ENCODE results near the gene DNAJC6.

The DNAJC6 gene

GRCh38 chr1:65332821-65333220, 23.5 kb downstream of the DNAJC6 start:
- DNase-seq (ENCODE audit: insufficient read length, low spot score) (no peak), FAIRE-seq (no peak)
- TF ChIP-seq CTCF (IDR thresholded peaks at IDR 0.05; ENCODE audit: insufficient read depth, missing control alignments) = no peak

- DNase-seq (ENCODE audit: insufficient read length, low spot score) = no peak
- no peak for TF ChIP-seq CTCF (IDR thresholded peaks at IDR 0.05; ENCODE audit: insufficient read depth, missing control alignments)
- FAIRE-seq = no peak
Observed at GRCh38 chr1:65334081-65334480, 24.7 kb downstream of the DNAJC6 start.

DNA sequence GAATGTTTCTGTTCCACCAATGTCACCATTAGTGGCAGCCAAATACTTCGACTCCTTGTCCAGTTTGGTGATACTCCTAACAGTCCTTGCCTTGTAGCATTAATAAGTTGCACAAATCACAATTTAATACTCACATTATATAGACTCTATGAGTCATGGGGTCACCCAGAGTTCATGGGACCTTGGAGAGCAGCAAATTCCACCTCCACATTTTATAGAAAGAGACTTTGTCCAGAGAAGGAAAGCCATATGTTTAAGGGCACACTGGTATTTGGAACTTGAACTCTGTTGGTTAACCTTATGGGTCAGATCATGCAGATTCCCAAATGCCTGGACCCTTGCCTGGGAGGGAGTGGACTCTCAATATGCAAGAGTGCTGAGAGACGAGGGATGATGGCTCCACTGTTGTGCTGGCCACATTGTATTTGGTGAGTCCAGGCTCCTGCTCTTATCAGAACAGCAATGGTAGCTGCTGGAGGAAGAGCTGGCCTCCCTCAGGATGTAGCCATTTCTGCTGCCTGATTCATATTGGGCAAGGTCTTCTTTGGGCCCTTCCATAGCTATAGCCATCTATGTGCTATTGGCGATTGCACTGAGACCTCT, 30.6 kb downstream of the DNAJC6 start:
- no peak for TF ChIP-seq CTCF (IDR thresholded peaks at IDR 0.05; ENCODE audit: insufficient read depth, missing control alignments)
- FAIRE-seq = no peak
- no peak for DNase-seq (ENCODE audit: insufficient read length, low spot score)

DNA sequence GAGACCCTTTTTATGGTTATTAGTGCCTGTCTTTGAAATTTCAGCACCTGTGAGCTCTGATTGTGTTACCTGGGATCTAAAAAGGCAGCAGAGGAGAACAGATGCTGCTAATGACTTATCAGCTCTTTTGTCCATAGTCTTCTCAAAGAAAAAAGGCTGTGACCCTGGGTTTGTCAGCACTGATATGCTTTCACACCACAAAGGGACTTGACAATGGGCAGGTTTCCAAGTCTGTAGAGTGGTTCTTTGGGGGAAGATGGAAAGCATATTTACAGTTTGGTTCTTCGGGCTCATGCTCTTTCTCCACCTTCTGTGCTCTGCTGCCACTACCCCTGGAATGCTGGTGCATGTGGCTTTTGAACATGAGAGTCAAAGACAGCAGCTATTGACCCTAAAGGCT, 32.0 kb downstream of the DNAJC6 start:
- DNase-seq (ENCODE audit: insufficient read length, low spot score) = no peak
- no peak for FAIRE-seq
- TF ChIP-seq CTCF (IDR thresholded peaks at IDR 0.05; ENCODE audit: insufficient read depth, missing control alignments) = no peak

- no peak for TF ChIP-seq CTCF (IDR thresholded peaks at IDR 0.05; ENCODE audit: insufficient read depth, missing control alignments)
- DNase-seq (ENCODE audit: insufficient read length, low spot score) = no peak
- FAIRE-seq = no peak
Observed at GRCh38 chr1:65343286-65343685, 33.9 kb downstream of the DNAJC6 start.

GRCh38 chr1:65344171-65344814, 35.0 kb downstream of the DNAJC6 start:
- no peak for TF ChIP-seq CTCF (IDR thresholded peaks at IDR 0.05; ENCODE audit: insufficient read depth, missing control alignments)
- FAIRE-seq (no peak), DNase-seq (ENCODE audit: insufficient read length, low spot score) (no peak)

DNA sequence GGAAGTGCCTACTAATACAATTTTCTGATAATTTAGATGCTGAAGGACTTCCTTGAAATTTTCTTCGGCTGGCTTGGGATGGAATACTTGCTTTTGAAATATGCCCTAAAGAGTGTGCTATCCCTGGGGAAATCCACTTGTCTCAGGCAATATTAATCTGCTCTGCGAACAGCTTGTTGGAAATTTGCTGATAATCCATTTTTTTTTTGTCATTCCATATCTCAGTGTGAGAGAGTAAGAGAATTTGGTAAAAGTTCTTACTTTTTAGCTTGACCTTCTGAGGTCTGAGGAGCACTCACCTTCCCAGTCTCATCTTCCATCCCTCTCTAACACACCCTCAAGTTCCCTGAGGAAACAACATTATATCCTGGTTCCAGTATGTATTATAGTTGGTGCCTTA, 36.8 kb downstream of the DNAJC6 start:
- TF ChIP-seq CTCF (IDR thresholded peaks at IDR 0.05; ENCODE audit: insufficient read depth, missing control alignments) = no peak
- DNase-seq (ENCODE audit: insufficient read length, low spot score) (no peak), FAIRE-seq (no peak)
